Panc1 (cell line): ENCODE results near the gene STRADB.

Source experiments
- POLR2AphosphoS5 ChIP-seq: IDR thresholded peaks from 2 replicates; pipeline ENCODE4 v1.6.1; 2012; ENCODE audit warnings: mild to moderate bottlenecking, low read depth, low read length, moderate library complexity
- SIN3A ChIP-seq: IDR thresholded peaks from 2 replicates; pipeline ENCODE4 v1.6.1; 2012; ENCODE audit warnings: low read depth, mild to moderate bottlenecking, low read length, moderate library complexity, borderline replicate concordance; ENCODE audit not compliant: insufficient read depth
- TF ChIP-seq, protein P1 (sequence below): fragments of 450-650 bp; IDR thresholded peaks from 2 replicates; pipeline ENCODE4 v1.5.1; 2017; ENCODE audit warnings: mild to moderate bottlenecking
- TF ChIP-seq, protein P2 (sequence below), 2 experiments: IDR thresholded peaks; 2 replicates each; pipeline ENCODE4 v1.6.1; 2011 to 2012; ENCODE audit warnings: low read depth in 2 of 2, control low read depth in 1 of 2, low read length in 1 of 2, mild to moderate bottlenecking in 1 of 2, moderate library complexity in 1 of 2; ENCODE audit not compliant: insufficient read depth in 1 of 2

DNA sequence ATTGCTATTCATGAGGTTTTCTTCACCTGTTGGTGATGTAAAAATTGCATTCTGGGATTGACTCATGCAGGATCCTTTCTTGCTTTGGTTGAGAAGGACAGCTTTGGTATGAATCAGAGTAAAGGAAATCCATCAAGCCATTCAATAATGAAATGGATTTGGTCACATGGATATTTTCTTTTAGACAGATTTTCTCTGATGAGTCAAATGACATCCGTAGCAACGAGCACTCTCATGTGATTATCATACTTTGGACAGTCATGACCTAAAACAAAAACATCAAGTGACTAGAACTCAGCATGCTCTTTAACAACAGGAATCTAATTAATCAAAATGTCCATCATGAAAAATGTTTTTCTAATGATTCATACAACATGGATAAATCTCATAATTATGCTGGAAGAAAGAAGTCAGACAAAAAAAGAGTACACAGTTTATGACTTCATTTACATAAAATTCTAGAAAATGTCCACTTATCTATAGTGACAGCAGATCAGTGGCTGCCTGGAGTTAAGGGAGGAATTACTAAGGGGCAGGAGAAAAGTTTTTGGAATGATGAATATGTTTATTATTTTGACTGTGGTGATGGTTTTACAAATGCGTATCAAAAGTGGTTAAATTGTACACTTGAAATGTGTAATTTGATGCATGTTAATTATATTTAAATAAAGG lies 31.0 kb upstream of the STRADB start:
- TF ChIP-seq, protein P1, sequence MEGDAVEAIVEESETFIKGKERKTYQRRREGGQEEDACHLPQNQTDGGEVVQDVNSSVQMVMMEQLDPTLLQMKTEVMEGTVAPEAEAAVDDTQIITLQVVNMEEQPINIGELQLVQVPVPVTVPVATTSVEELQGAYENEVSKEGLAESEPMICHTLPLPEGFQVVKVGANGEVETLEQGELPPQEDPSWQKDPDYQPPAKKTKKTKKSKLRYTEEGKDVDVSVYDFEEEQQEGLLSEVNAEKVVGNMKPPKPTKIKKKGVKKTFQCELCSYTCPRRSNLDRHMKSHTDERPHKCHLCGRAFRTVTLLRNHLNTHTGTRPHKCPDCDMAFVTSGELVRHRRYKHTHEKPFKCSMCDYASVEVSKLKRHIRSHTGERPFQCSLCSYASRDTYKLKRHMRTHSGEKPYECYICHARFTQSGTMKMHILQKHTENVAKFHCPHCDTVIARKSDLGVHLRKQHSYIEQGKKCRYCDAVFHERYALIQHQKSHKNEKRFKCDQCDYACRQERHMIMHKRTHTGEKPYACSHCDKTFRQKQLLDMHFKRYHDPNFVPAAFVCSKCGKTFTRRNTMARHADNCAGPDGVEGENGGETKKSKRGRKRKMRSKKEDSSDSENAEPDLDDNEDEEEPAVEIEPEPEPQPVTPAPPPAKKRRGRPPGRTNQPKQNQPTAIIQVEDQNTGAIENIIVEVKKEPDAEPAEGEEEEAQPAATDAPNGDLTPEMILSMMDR, result no peak
- TF ChIP-seq SIN3A (no peak), POLR2AphosphoS5 (no peak)
- TF ChIP-seq, protein P2, sequence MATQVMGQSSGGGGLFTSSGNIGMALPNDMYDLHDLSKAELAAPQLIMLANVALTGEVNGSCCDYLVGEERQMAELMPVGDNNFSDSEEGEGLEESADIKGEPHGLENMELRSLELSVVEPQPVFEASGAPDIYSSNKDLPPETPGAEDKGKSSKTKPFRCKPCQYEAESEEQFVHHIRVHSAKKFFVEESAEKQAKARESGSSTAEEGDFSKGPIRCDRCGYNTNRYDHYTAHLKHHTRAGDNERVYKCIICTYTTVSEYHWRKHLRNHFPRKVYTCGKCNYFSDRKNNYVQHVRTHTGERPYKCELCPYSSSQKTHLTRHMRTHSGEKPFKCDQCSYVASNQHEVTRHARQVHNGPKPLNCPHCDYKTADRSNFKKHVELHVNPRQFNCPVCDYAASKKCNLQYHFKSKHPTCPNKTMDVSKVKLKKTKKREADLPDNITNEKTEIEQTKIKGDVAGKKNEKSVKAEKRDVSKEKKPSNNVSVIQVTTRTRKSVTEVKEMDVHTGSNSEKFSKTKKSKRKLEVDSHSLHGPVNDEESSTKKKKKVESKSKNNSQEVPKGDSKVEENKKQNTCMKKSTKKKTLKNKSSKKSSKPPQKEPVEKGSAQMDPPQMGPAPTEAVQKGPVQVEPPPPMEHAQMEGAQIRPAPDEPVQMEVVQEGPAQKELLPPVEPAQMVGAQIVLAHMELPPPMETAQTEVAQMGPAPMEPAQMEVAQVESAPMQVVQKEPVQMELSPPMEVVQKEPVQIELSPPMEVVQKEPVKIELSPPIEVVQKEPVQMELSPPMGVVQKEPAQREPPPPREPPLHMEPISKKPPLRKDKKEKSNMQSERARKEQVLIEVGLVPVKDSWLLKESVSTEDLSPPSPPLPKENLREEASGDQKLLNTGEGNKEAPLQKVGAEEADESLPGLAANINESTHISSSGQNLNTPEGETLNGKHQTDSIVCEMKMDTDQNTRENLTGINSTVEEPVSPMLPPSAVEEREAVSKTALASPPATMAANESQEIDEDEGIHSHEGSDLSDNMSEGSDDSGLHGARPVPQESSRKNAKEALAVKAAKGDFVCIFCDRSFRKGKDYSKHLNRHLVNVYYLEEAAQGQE (IDR thresholded peaks at IDR 0.05; ENCODE audit: insufficient read depth in 1 of 2, low read depth in 2 of 2, low read length in 1 of 2), result no peak
